ENCODE measurements around the gene RUVBL1.
A peak's percentile ranks its signal among the peaks of the same experiment; 100 is the strongest.

RUVBL1 gene

GRCh38 chr3:128051459-128051836, 72.2 kb downstream of the RUVBL1 start:
- Histone ChIP-seq H3K4me1 (ENCODE audit: control insufficient read depth, insufficient read depth, low read length, poor library complexity, severe bottlenecking) (peaks cover 14% of the 10 kb centered on the region), H3K27ac (ENCODE audit: low read depth, low read length, severe bottlenecking) (peak overlapping the region; percentile 83), H3K4me3 (ENCODE audit: extremely low read depth, insufficient read depth, low read length, poor library complexity, severe bottlenecking) (peak overlapping the region; percentile 89), H3K9me3 (ENCODE audit: control insufficient read depth, low read length) (no peaks in the 10 kb centered on the region), H3K36me3 (ENCODE audit: control insufficient read depth, insufficient read depth, low read length) (peaks cover 34% of the 10 kb centered on the region)
- 12 to 17% methylated on average over 10 of the region's 10 CpGs for WGBS, 2 experiments (ENCODE audit: insufficient coverage in 2 of 2)

DNA sequence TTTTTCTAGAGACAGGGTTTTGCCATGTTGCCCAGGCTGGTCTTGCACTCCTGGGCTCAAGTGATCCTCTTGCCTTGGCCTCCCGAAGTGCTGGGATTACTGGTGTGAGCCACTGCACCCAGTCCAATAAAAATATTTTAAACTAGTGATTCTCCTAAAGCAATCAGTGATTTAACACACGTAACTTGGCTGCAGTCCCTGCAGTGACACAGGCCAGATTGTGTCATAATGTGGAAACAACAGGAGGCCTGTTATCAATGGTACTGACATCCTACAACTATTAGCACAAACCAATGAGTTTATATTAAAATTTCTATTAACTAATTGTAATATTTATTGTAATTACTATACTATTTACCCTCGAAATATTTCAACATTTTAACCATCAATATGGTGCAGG, 73.0 kb downstream of the RUVBL1 start:
- H3K9me3 ChIP-seq (ENCODE audit: control insufficient read depth, low read length) = no peaks in the 10 kb centered on the region
- no peak overlapping the region for H3K27ac ChIP-seq (ENCODE audit: low read depth, low read length, severe bottlenecking)
- H3K4me1 ChIP-seq (ENCODE audit: control insufficient read depth, insufficient read depth, low read length, poor library complexity, severe bottlenecking) = peaks cover 14% of the 10 kb centered on the region
- peaks cover 27% of the 10 kb centered on the region for H3K36me3 ChIP-seq (ENCODE audit: control insufficient read depth, insufficient read depth, low read length)
- 100% methylated on average over 2 of the region's 3 CpGs; no CpG with 5 or more reads in 1 of the 2 experiments for WGBS, 2 experiments (ENCODE audit: insufficient coverage in 2 of 2)
- no peak overlapping the region for H3K4me3 ChIP-seq (ENCODE audit: extremely low read depth, insufficient read depth, low read length, poor library complexity, severe bottlenecking)

GRCh38 chr3:128041344-128041743, 82.3 kb downstream of the RUVBL1 start:
- H3K36me3 ChIP-seq (ENCODE audit: control insufficient read depth, insufficient read depth, low read length) = no peaks in the 10 kb centered on the region
- no CpG with 5 or more reads among the region's 1 CpG for WGBS, 2 experiments (ENCODE audit: insufficient coverage in 2 of 2)
- no peaks in the 10 kb centered on the region for H3K9me3 ChIP-seq (ENCODE audit: control insufficient read depth, low read length)
- H3K27ac ChIP-seq (ENCODE audit: low read depth, low read length, severe bottlenecking) = no peak overlapping the region
- no peak overlapping the region for H3K4me3 ChIP-seq (ENCODE audit: extremely low read depth, insufficient read depth, low read length, poor library complexity, severe bottlenecking)
- no peaks in the 10 kb centered on the region for H3K4me1 ChIP-seq (ENCODE audit: control insufficient read depth, insufficient read depth, low read length, poor library complexity, severe bottlenecking)

DNA sequence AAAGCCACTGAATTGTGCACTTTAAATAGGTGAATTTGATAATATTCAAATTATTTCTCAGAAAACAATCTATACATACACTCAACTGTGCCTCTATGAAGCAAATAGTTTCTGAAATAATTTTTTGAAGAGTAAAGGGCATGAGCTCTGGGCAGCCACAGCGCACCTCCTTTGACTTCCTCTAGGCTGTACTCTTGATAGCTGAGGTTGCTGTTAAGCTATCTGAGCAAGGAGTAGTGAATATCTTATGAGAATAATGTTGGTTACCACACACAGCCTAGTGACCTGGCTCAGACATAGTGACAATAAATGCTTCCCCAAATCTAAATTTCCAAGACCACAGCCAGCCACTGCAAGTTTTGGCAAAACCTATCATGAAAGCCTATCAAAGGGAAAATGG, 83.0 kb downstream of the RUVBL1 start:
- no peaks in the 10 kb centered on the region for H3K9me3 ChIP-seq (ENCODE audit: control insufficient read depth, low read length)
- WGBS, 2 experiments (ENCODE audit: insufficient coverage in 2 of 2) = no CpG with 5 or more reads among the region's 1 CpG
- no peak overlapping the region for H3K27ac ChIP-seq (ENCODE audit: low read depth, low read length, severe bottlenecking)

GRCh38 chr3:128040041-128040440, 83.6 kb downstream of the RUVBL1 start:
- Histone ChIP-seq H3K9me3 (ENCODE audit: control insufficient read depth, low read length) (no peaks in the 10 kb centered on the region), H3K36me3 (ENCODE audit: control insufficient read depth, insufficient read depth, low read length) (no peaks in the 10 kb centered on the region), H3K4me3 (ENCODE audit: extremely low read depth, insufficient read depth, low read length, poor library complexity, severe bottlenecking) (no peak overlapping the region), H3K4me1 (ENCODE audit: control insufficient read depth, insufficient read depth, low read length, poor library complexity, severe bottlenecking) (no peaks in the 10 kb centered on the region), H3K27ac (ENCODE audit: low read depth, low read length, severe bottlenecking) (no peak overlapping the region)
- 60 to 100% methylated on average over 1 of the region's 3 CpGs for WGBS, 2 experiments (ENCODE audit: insufficient coverage in 2 of 2)

More for the DNA sequence above, 83.0 kb downstream of the RUVBL1 start:
- Histone ChIP-seq H3K4me1 (ENCODE audit: control insufficient read depth, insufficient read depth, low read length, poor library complexity, severe bottlenecking) (no peaks in the 10 kb centered on the region), H3K36me3 (ENCODE audit: control insufficient read depth, insufficient read depth, low read length) (no peaks in the 10 kb centered on the region), H3K4me3 (ENCODE audit: extremely low read depth, insufficient read depth, low read length, poor library complexity, severe bottlenecking) (no peak overlapping the region)

- WGBS, 2 experiments (ENCODE audit: insufficient coverage in 2 of 2) = 100% methylated on average over 1 of the region's 1 CpG; no CpG with 5 or more reads in 1 of the 2 experiments
- no peaks in the 10 kb centered on the region for H3K36me3 ChIP-seq (ENCODE audit: control insufficient read depth, insufficient read depth, low read length)
- H3K4me1 ChIP-seq (ENCODE audit: control insufficient read depth, insufficient read depth, low read length, poor library complexity, severe bottlenecking) = no peaks in the 10 kb centered on the region
- H3K9me3 ChIP-seq (ENCODE audit: control insufficient read depth, low read length) = no peaks in the 10 kb centered on the region
- no peak overlapping the region for H3K27ac ChIP-seq (ENCODE audit: low read depth, low read length, severe bottlenecking)
- no peak overlapping the region for H3K4me3 ChIP-seq (ENCODE audit: extremely low read depth, insufficient read depth, low read length, poor library complexity, severe bottlenecking)
These were observed 87.5 kb downstream of the RUVBL1 start for GRCh38 chr3:128036119-128036518.

- H3K4me1 ChIP-seq (ENCODE audit: control insufficient read depth, insufficient read depth, low read length, poor library complexity, severe bottlenecking) = no peaks in the 10 kb centered on the region
- no peaks in the 10 kb centered on the region for H3K9me3 ChIP-seq (ENCODE audit: control insufficient read depth, low read length)
These were observed 90.5 kb downstream of the RUVBL1 start for GRCh38 chr3:128033102-128033501.

More at GRCh38 chr3:128033102-128033501, 90.5 kb downstream of the RUVBL1 start:
- no peak overlapping the region for H3K27ac ChIP-seq (ENCODE audit: low read depth, low read length, severe bottlenecking)
- no peak overlapping the region for H3K4me3 ChIP-seq (ENCODE audit: extremely low read depth, insufficient read depth, low read length, poor library complexity, severe bottlenecking)
- no peaks in the 10 kb centered on the region for H3K36me3 ChIP-seq (ENCODE audit: control insufficient read depth, insufficient read depth, low read length)
